Measurements from ENCODE around the gene PANK3.
A peak's percentile ranks its signal among the peaks of the same experiment; 100 is the strongest.
"Not testable (repeated sequence)": the region's sequence is repeated elsewhere in the genome, so short reads cannot be mapped to it uniquely, and the experiment has no call there.

Gene PANK3

GRCh38 chr5:168591302-168592013, 12.3 kb upstream of the PANK3 start:
- DNase-seq = no peak

- DNase-seq = no peak
These were observed 11.5 kb upstream of the PANK3 start for GRCh38 chr5:168590666-168591065.

GRCh38 chr5:168587987-168588386, 8.8 kb upstream of the PANK3 start:
- DNase-seq = no peak

GRCh38 chr5:168585119-168585856, 6.1 kb upstream of the PANK3 start:
- no peak for DNase-seq

- DNase-seq = peak in 1 of 2 donors; percentile 13
These were observed 4.7 kb upstream of the PANK3 start for GRCh38 chr5:168583742-168584482.

- DNase-seq = not testable (repeated sequence)
These were observed 1.8 kb upstream of the PANK3 start for GRCh38 chr5:168580814-168581469.

GRCh38 chr5:168580227-168580508, 1.0 kb upstream of the PANK3 start:
- DNase-seq = no peak

GRCh38 chr5:168579488-168580226, 489 bp upstream of the PANK3 start:
- peak; percentile 98 to 99 for DNase-seq

- no peak for DNase-seq
These were observed 1.2 kb downstream of the PANK3 start for GRCh38 chr5:168578006-168578405.

GRCh38 chr5:168575391-168576372, 3.5 kb downstream of the PANK3 start:
- DNase-seq = no peak

- DNase-seq = not testable (repeated sequence)
These were observed 5.0 kb downstream of the PANK3 start for GRCh38 chr5:168574156-168574555.

- not testable (repeated sequence) for DNase-seq
These were observed 5.5 kb downstream of the PANK3 start for GRCh38 chr5:168573663-168574062.

- DNase-seq = no peak
These were observed 8.5 kb downstream of the PANK3 start for GRCh38 chr5:168570490-168571328.

GRCh38 chr5:168568738-168569137, 10.4 kb downstream of the PANK3 start:
- no peak for DNase-seq

GRCh38 chr5:168563959-168564358, 15.2 kb downstream of the PANK3 start:
- no peak for DNase-seq

GRCh38 chr5:168562279-168562678, 16.9 kb downstream of the PANK3 start:
- DNase-seq = no peak

GRCh38 chr5:168557389-168557788, 21.8 kb downstream of the PANK3 start:
- no peak for DNase-seq

- no peak for DNase-seq
These were observed 25.6 kb downstream of the PANK3 start for GRCh38 chr5:168553377-168554130.

GRCh38 chr5:168552146-168552545, 27.0 kb downstream of the PANK3 start:
- DNase-seq = no peak
